BLaER1 (cell line): ENCODE results near the gene LMX1A.

Experiments used
- H3K27ac ChIP-seq: shearing (Covaris generic); formaldehyde crosslinking; 2 replicates; pipeline ENCODE4 v1.8.1; 2022
- H3K27me3 ChIP-seq: shearing (Covaris generic); formaldehyde crosslinking; 2 replicates; pipeline ENCODE4 v1.8.1; 2022
- H3K36me3 ChIP-seq: shearing (Covaris generic); formaldehyde crosslinking; 2 replicates; pipeline ENCODE4 v1.8.1; 2022
- H3K4me1 ChIP-seq: shearing (Covaris generic); formaldehyde crosslinking; 2 replicates; pipeline ENCODE4 v1.8.1; 2022
- H3K4me2 ChIP-seq: shearing (Covaris generic); formaldehyde crosslinking; 2 replicates; pipeline ENCODE4 v1.8.1; 2022
- H3K4me3 ChIP-seq: shearing (Covaris generic); formaldehyde crosslinking; 2 replicates; pipeline ENCODE4 v1.8.1; 2022
- H3K9ac ChIP-seq: shearing (Covaris generic); formaldehyde crosslinking; 2 replicates; pipeline ENCODE4 v1.8.1; 2022
- H3K9me3 ChIP-seq: shearing (Covaris generic); formaldehyde crosslinking; 2 replicates; pipeline ENCODE4 v1.8.1; 2022
- H4K20me1 ChIP-seq: shearing (Covaris generic); formaldehyde crosslinking; 2 replicates; pipeline ENCODE4 v1.8.1; 2022
- Cebpa-rat ChIP-seq: shearing (Covaris generic); IDR thresholded peaks from 2 replicates; pipeline ENCODE4 v1.8.1; 2022

The LMX1A gene

GRCh38 chr1:165367375-165367993, 11.0 kb upstream of the LMX1A start:
- no peak overlapping the region for H3K27ac ChIP-seq
- no peaks in the 10 kb centered on the region for H3K36me3 ChIP-seq
- H3K4me3 ChIP-seq: no peak overlapping the region
- no peaks in the 10 kb centered on the region for H4K20me1 ChIP-seq
- no peak overlapping the region for H3K4me2 ChIP-seq
- H3K9me3 ChIP-seq: no peaks in the 10 kb centered on the region
- H3K9ac ChIP-seq: no peak overlapping the region
- H3K4me1 ChIP-seq: peaks cover 43% of the 10 kb centered on the region
- H3K27me3 ChIP-seq: no peaks in the 10 kb centered on the region
- no peak for TF ChIP-seq Cebpa-rat

- H3K4me3 ChIP-seq: no peak overlapping the region
- no peak for TF ChIP-seq Cebpa-rat
- H3K27me3 ChIP-seq: no peaks in the 10 kb centered on the region
- H4K20me1 ChIP-seq: no peaks in the 10 kb centered on the region
- no peak overlapping the region for H3K4me2 ChIP-seq
- peaks cover 29% of the 10 kb centered on the region for H3K4me1 ChIP-seq
- no peak overlapping the region for H3K27ac ChIP-seq
- H3K9ac ChIP-seq: no peak overlapping the region
- H3K9me3 ChIP-seq: no peaks in the 10 kb centered on the region
- no peaks in the 10 kb centered on the region for H3K36me3 ChIP-seq
Observed at GRCh38 chr1:165365341-165365740, 8.8 kb upstream of the LMX1A start.

DNA sequence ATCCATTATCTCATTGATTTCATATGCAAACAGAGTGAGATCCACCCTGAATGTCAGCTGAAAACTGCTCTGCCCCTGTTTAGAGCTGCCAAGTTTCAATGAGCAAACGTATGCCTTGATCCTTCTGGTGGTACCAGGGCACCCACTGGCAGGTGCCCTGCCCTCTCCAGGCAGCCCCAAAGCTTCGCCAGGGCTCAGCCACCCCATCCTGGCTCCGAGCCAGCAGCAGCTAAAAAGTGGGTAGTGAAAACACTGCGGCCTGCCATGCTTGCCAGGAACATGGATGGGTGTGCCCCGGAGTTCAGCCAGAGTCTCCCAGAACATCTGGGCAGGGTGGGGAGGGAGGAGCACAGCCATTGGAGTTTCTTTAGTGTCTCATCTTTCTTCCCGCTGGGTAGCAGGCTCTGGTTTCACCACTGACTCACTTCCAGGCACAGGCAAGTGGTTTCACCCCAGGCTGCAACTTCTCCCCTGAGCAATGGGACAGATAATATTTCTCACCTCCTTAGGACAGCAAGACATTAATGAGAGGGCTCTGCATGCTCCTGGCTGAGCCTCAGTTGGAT, 8.1 kb upstream of the LMX1A start:
- TF ChIP-seq Cebpa-rat: no peak
- H3K9me3 ChIP-seq: no peaks in the 10 kb centered on the region

GRCh38 chr1:165356876-165357275, 361 bp upstream of the LMX1A start:
- no peak overlapping the region for H3K4me2 ChIP-seq
- no peaks in the 10 kb centered on the region for H3K4me1 ChIP-seq
- H3K27me3 ChIP-seq: peaks cover 62% of the 10 kb centered on the region
- H3K27ac ChIP-seq: no peak overlapping the region
- H3K36me3 ChIP-seq: 0 out of 2 replicates have a peak, but pooled peaks cover 10% of the 10 kb centered on the region
- peaks cover 12% of the 10 kb centered on the region; the same call in 1 of the 2 replicates for H4K20me1 ChIP-seq
- no peak overlapping the region for H3K4me3 ChIP-seq
- H3K9ac ChIP-seq: no peak overlapping the region
- no peak for TF ChIP-seq Cebpa-rat
- peaks cover 52% of the 10 kb centered on the region for H3K9me3 ChIP-seq

More for the DNA sequence above, 8.1 kb upstream of the LMX1A start:
- H3K36me3 ChIP-seq: no peaks in the 10 kb centered on the region
- H3K4me1 ChIP-seq: peaks cover 22% of the 10 kb centered on the region
- H3K4me2 ChIP-seq: no peak overlapping the region
- H3K9ac ChIP-seq: no peak overlapping the region
- no peak overlapping the region for H3K4me3 ChIP-seq
- no peaks in the 10 kb centered on the region for H3K27me3 ChIP-seq
- H4K20me1 ChIP-seq: no peaks in the 10 kb centered on the region
- no peak overlapping the region for H3K27ac ChIP-seq

GRCh38 chr1:165355139-165355976, 1.2 kb downstream of the LMX1A start:
- Histone ChIP-seq H3K27me3 (peaks cover 77% of the 10 kb centered on the region), H3K27ac (no peak overlapping the region), H3K4me1 (no peaks in the 10 kb centered on the region), H3K4me3 (0 out of 2 replicates have a peak overlapping the region, but pooled peaks have one; percentile 26), H3K9ac (no peak overlapping the region), H3K9me3 (peaks cover 52% of the 10 kb centered on the region), H4K20me1 (peaks cover 13% of the 10 kb centered on the region; the same call in 1 of the 2 replicates), H3K4me2 (no peak overlapping the region), H3K36me3 (0 out of 2 replicates have a peak, but pooled peaks cover 10% of the 10 kb centered on the region)
- TF ChIP-seq Cebpa-rat: no peak

DNA sequence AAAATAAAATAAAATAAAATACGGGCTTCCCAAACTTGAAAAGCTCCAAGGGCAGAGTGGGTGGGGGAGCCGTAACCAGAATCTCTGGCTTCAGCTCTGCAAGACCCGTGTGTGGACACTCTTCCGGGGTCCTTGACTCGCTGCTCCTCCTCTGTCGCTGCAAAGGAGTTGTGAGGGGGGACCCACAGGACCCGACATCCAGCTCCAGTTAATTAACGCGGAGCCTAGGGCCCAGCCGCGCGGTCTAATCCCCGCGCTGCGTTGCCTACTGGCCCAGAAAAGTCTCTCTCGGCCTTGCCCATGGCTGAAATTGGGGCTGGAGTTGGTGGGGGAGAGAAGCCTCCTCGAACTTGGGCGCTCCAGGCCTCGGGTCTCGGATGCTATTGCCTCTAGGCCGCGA, 1.8 kb downstream of the LMX1A start:
- TF ChIP-seq Cebpa-rat: no peak
- H3K4me1 ChIP-seq: no peaks in the 10 kb centered on the region
- H3K4me2 ChIP-seq: no peak overlapping the region
- 0 out of 2 replicates have a peak, but pooled peaks cover 10% of the 10 kb centered on the region for H3K36me3 ChIP-seq
- H3K9ac ChIP-seq: no peak overlapping the region
- H3K4me3 ChIP-seq: peak overlapping the region; percentile 26; the same call in 1 of the 2 replicates
- H4K20me1 ChIP-seq: peaks cover 13% of the 10 kb centered on the region; the same call in 1 of the 2 replicates
- peaks cover 83% of the 10 kb centered on the region for H3K27me3 ChIP-seq
- H3K9me3 ChIP-seq: peaks cover 52% of the 10 kb centered on the region
- no peak overlapping the region for H3K27ac ChIP-seq

DNA sequence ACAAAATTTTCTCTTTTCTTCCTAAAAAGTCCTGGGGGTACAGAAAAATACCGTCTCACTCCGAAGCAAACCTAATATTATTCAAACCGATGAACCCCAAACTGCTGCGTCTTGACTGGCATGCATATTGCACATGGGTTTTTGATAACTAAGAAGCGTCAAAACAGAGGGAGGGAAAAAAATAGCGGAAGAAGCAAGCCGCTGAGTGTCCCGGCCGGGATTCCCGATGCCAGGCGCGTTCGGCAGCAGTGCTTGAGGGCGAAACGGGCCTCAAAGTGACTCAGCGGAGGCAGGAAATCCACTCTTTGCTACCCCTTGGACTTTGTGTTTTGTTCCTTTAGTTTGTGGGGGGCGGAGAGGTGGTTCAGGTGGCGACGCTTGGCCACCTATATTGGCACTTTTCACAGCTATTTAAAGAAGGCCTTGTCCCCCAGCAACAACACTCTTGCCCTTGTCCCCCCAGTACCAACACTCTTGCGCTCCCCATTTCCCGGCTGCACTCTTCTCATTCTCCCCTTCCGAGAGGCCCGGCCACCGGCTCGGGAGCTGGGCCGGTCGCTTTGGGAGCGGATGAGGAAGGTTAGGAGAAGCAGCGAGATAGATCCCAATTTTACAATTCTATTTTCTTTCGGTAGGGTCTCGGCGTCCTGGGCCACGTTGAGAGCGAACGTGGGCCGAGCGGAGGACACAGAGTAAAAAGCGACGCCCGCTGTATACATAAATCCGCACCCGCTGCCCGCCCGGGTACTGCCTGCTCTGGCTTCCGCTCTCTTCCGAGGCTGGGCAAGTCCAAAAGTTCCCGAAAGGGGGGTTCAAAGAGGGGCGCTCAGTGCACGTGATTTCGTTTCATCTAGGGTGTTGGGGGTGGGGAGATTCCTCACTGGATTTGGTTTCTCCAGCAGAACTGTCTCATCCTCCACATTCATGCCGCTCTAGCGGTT, 2.5 kb downstream of the LMX1A start:
- H3K9me3 ChIP-seq: peaks cover 52% of the 10 kb centered on the region
- H4K20me1 ChIP-seq: peaks cover 13% of the 10 kb centered on the region; the same call in 1 of the 2 replicates
- H3K36me3 ChIP-seq: 0 out of 2 replicates have a peak, but pooled peaks cover 10% of the 10 kb centered on the region
- H3K4me2 ChIP-seq: no peak overlapping the region
- peak overlapping the region; percentile 26; the same call in 1 of the 2 replicates for H3K4me3 ChIP-seq
- no peak for TF ChIP-seq Cebpa-rat
- H3K4me1 ChIP-seq: no peaks in the 10 kb centered on the region
- H3K27ac ChIP-seq: no peak overlapping the region
- no peak overlapping the region for H3K9ac ChIP-seq
- H3K27me3 ChIP-seq: peaks cover 91% of the 10 kb centered on the region

DNA sequence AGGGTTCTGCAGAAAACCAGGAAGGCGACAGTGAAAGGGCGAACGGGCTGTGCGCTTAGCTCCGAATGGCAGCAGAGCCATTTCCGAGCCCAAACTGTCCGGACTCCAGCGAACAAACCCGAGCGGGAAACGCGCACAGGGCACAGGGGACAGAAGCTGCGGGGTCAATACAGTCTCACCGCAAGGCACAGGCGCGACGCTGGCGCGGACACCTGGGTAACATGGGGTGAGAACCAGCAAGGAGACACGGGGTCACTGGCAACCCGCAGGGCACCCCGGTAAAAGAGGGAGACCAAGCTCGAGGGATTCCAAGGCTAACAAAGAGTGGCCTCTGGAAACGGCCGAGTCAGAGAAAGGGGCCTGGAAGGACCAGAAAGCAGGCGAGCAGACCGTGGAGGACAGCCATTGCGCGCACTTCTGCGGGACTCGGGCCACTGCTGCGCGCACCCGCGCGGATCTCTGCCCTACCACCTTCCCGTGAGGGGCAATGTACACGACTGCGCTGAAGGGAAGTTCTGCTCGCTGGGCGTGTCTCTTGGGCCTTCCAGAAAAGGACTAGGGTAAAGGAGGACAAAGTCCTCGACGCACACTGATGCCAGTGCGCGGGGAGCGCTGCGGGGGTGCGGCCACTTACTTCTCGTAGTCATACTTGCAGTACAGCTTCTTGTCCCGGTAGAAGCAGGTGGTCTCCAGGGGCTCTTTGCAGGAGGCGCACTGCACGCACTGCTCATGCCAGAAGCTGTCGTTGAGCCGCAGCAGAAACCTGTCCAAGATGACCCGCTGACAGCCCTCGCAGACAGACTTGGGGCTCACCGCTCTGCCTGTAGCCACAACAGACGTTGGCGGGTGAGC, 3.8 kb downstream of the LMX1A start:
- no peak overlapping the region for H3K9ac ChIP-seq
- no peak overlapping the region for H3K4me3 ChIP-seq
- no peak for TF ChIP-seq Cebpa-rat
- no peak overlapping the region for H3K4me2 ChIP-seq
- H3K36me3 ChIP-seq: 0 out of 2 replicates have a peak, but pooled peaks cover 10% of the 10 kb centered on the region
- H4K20me1 ChIP-seq: peaks cover 13% of the 10 kb centered on the region; the same call in 1 of the 2 replicates
- H3K4me1 ChIP-seq: no peaks in the 10 kb centered on the region
- H3K9me3 ChIP-seq: peaks cover 52% of the 10 kb centered on the region
- no peak overlapping the region for H3K27ac ChIP-seq
- peaks cover 93% of the 10 kb centered on the region for H3K27me3 ChIP-seq
